SHP77 treated with DMSO at 0.1 percent for 48 hours (cell line): Measurements from ENCODE around the gene DPM3.
"Not testable (repeated sequence)": the region's sequence is repeated elsewhere in the genome, so short reads cannot be mapped to it uniquely, and the experiment has no call there.

ENCODE experiments used
- DNase-seq: peaks from one replicate; lab custom pipeline; 2025; lab: John Stamatoyannopoulos, UW

The DPM3 gene

DNA sequence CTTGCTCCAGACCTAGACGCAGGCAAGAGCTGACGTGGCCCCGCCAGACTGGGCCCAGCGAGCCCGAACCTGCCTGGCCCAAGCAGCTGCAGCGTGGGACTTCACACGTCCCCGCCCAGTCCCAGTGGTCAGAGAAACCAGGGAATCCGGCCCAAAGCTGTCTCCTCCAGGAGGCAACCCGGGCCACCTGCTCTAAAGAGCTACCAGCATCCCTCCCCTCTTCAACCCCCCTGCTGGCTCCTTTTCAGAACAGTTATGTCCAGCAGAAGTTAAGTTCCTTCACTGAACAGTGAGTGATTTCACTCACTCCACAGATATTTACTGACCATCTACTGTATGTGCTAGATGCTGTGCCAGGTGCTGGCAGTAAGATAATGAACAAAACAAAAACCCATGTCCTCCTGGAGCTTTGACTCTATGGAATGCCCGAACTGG is 14.8 kb downstream of the DPM3 start:
- peak; percentile 61 for DNase-seq

DNA sequence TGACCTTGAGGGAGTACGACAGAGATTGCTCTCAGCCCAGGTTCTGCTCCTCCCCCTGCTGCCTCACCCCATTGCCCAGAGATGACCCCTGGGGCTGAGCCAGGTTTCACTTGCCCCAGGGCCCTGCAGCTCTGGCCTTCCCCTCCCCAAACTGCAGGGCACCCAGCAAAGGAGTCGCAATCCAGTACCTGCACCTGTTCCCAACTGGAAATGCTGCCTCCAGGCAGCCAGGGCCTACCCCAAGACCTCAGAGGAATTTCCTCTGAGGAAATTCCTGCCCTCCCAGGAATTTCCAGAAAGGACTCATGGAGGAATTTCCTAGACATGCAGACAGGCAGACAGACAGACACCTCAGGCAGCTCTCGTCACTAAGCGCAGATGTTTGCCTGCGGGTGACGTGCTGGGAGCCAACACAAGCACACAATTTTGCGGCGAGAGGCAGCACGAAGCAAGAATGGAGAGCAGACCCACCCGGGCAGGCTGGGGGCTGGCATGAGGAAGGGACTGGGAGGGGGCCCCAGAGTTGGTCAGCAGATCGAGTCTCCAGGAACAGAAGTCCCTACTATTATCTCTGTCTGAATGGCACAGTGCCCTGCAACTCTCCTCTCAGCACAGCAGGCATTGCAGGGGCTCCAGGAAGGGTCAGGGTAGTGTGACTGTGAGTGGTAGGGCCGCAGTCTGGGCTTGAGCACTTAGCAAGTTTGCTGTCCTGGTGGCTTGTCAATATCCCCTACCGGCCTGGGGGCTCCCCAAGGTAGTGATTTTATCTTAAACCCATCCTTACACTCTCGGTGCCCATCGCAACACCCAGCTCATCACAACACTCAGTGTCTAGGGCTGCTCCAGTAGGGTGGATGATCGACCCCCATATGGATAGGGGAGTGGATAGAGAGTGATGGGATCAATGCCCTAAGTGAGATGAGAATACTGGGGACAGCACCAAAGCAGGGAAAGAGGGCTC is 15.5 kb downstream of the DPM3 start:
- DNase-seq = peak; percentile 63

DNA sequence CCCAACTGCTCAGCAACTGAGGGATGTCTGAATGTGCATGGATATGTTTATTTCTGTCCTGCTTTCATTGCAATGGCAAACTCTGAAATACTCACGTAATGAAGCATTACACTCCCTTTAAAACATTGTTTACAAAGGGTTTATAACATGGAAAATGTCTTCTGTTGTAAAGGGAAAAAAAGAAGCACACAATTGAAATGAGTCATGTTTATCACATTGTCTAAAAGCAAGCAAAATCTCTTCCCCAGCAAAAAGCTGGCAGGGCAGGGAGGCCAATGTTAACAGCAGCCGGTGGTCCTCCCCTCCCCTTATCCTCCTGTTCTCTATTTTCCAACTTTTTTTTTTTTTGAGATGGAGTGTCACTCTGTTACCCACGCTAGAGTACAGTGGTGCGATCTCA is 16.5 kb downstream of the DPM3 start:
- DNase-seq = no peak

DNA sequence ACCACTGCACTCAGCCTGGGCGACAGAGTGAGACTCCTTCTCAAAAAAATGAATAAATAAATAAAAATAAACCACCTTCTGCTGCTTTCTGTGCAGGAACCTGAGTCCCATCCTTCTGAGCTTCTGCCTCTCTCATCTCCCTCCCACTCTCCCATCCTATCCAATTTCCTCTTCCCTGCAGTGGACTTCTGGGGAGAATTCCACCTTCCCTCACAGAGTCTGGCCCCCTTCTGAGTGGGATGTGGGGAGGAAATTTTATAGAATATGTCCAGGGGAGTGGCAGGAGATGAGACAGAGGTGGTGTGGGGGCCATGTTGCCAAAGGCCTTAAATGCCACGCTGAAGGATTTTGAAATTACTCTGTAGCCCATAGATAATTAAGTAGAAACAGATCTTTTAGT is 18.0 kb downstream of the DPM3 start:
- DNase-seq = no peak

DNA sequence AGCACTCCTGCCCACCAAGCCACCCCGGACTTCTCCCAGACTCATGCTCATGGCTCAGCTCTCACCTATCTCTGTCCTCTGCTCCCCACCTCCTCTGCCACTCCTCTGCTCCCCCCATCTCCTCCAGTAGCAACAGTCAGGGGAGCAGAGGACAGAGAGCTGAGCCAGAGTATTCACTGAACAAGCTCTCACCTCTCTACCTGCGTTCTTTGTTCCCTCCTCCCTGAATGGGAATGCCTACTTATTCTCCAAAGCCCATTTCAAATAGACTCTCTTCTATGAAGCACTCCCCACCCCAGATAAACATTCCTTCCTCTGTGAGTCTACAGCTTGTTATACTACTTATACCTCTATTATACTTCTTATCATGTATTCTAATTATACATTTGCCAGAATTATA is 19.1 kb downstream of the DPM3 start:
- no peak for DNase-seq

DNA sequence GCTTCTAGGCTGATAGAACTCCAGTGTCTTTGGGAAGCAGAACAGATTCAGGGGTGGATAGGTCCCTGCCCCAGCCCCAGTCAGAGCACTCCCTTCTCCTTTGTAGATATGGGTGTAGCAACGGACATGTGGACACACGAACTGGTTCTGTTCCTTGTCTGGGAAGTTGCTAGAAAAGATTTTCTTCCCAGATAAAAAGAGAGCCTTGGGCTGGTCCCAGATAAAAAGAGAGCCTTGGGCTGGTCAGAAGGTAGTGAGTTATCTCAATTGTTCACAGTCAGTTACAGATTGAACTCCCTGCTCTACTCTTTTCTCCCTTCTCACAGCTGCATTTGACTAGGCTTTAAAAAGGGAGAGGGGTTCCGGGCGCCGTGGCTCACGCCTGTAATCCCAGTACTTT is 20.1 kb downstream of the DPM3 start:
- no peak for DNase-seq

DNA sequence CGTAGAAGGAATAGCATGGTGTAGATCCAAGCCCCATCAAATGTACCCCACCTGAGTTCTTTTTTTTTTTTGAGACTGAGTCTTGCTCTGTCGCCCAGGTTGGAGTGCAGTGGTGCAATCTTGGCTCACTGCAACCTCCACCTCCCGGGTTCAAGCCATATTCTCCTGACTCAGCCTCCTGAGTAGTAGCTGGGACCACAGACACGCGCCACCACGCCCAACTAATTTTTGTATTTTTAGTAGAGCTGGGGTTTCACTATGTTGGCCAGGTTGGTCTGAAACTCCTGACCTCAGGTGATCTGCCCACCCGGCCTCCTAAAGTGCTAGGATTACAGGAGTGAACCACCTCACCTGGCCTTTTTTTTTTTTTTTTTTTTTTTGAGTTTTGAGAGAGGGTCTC is 22.2 kb downstream of the DPM3 start:
- DNase-seq = not testable (repeated sequence)

DNA sequence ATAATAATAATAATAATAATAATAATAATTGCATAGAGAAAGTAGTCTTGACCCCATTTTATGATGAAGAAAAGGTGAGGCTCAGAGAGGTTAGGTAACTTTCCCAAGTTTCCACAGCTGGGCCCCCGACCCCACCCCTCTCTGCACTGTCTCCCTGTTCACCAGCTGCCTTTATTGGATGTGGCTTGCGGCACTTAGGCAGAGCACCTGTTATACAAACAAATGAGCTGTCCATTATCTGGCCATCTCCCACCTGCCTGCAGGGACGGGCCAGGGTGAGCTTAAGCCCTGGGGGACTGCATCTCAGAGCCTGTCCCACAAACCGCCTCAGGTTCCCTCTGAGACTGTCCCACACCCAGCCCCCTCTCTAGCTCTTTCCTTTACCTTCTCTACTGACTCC is 22.7 kb downstream of the DPM3 start:
- DNase-seq = peak; percentile 57

DNA sequence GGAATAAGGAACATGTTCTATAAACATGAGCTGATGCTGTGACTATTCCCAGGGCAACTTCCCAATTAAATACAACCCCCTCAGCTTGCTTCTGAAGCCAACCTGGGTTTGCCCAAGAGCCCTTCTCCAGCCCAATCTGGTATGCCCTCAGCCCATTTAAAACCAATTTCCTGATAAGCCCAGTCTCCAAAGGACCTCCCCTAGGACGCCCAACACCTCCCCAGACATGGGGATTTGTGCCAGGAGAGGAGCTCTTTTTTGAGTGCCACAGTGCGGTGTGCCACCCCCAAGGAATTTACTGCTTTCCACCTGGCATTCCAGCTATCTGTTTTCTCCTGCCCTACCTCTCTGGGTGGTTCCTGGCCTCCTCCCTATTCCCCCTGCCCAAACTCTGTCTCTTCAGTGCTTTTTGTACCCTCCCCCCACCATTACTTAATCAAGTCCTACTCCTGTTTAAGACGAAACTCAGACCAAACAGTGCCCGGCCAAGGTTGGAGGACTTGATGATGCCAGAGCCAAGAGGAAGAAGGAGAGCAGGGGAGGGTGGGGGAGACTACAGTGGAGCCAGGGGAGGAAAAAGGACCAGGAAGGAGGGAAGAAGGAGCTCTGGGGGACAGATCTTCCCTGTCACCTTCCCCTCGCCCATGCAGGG is 24.1 kb downstream of the DPM3 start:
- DNase-seq = no peak

DNA sequence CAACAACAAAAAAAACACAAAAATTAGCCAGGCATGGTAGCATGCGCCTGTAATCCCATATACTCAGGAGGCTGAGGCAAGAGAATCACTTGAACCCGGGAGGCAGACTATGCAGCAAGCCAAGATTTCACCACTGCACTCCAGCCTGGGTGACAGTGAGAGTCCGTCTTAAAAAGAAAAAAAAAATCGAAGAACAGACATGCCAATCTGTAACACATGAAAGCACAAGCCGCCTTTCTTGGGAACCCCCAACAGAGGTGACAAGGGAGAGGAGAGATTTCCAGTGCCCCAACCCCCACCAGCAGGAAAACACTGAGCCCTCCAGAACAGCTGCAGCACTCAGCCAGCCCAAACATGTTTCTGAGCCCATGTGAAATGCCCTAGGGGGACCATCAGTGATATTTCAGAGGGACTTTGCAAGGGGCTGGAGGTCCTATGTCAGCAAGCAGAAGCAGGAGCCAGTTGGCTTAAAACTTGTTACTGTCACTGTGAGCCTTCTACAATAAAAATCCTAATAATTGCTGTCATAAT is 26.8 kb downstream of the DPM3 start:
- DNase-seq = no peak

DNA sequence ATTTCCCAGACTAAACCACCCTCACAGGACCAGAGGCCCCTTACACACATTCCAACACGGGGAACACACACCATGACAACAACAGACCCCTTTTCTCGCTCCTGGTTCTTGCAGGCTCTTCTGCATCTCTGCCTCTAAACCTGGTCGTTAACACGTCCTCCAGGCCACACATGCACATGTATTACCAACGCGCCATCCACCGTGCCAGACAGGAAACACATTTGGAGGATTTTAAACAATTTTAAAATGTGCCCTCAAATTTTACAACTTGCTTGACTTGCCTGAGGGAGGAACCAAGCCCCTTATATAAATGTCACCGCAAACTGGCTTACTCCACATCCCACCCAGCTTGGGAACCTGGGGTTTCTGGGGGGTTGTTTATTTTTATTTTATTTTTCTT is 29.5 kb downstream of the DPM3 start:
- no peak for DNase-seq

DNA sequence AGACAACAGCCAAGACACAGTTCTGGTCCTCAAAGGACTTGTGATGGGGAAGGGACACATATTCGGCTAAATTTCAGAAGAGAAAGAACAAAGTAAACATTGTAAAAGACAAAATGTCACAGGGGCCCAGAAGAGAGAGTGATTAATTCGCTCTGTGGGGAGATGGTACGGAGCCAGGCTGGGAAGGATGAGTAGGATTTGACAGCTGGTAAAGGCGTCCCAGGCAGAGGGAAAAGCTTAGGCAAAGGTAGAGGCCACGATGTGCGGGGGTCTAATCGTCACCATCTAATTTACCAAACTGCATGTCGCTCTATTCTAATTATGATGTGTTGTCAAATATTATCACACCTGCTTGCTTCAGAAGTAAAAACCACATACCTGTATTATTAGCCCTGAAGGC is 29.9 kb downstream of the DPM3 start:
- no peak for DNase-seq

DNA sequence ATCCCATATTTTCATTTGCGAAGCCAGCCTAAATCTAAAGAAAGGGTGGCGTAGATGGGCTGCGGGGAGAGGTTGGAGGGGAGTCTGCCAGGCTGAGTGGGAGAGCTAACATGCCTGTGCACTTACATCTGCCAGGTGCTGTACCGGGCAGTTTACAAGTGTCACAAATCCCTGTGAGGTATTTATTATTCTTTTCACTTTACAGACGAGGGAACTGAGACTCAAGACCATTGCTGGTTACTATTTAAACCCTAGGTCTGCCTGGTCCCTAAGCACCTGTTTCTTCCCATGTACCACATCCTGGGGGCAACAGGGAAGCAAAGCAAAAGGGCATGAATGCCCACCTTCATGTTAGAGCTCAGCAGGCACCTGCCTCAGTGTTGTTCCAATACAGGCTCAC is 32.0 kb downstream of the DPM3 start:
- DNase-seq = no peak

DNA sequence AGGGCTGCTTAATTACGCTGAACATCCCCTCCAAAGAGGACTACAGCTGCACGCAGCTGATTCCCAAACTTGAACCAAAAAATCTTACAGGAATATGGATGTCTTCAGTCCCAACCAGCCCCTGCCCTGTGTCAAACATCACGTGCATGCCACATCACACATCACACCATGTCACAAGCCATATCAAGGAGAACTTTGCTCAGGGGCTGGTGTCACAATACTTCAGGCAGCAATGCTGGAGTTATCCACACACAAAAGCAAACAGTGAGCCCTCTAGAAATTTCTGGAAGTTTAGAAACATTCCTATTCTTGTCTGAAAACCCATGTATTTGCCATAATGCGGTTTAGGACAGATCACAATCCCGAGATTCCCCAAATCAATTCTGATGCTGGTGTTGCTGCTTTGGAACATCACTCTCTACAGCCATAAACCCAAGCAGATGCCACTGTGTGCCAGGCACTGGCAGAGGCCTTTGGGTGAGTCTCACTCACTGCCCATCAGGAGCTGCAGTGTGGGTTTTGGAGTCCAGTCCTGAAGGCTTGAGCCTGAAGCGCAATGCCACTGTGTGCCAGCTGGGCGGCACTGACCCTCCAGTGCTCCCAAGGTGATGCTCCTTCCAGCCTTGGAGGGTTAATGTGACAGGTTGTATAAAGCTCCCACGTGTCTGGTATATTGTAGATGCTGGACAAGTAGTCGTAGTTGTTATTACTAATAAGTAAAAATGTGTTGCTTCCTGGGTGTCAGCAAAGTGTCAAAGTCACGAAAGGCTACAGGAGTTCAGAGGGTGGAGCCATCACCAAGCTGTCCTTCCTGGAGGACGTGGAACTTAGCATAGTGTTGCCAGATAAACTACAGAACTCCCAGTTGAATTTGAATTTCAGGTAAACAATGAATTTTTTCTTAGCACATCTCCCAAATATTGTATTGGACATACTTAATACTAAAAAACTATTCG is 32.7 kb downstream of the DPM3 start:
- DNase-seq = no peak

DNA sequence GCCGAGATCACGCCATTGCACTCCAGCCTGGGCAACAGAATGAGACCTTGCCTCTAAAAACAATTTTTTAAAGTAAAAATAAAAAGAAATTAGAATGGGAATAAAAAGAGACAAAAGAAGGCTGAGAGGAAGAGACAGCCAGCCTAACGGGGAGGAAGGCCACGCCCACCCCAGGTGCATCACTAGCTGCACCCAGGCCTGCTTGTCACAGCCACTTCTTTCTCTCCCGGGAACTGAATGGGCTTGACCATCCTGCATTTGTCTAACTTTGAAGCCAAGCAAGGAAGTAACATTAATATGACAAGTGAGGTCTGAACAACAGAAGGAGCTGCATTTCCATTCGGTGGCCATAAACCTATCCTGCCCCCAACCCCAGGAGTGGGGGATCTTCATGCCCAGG is 33.5 kb downstream of the DPM3 start:
- peak; percentile 14 for DNase-seq

DNA sequence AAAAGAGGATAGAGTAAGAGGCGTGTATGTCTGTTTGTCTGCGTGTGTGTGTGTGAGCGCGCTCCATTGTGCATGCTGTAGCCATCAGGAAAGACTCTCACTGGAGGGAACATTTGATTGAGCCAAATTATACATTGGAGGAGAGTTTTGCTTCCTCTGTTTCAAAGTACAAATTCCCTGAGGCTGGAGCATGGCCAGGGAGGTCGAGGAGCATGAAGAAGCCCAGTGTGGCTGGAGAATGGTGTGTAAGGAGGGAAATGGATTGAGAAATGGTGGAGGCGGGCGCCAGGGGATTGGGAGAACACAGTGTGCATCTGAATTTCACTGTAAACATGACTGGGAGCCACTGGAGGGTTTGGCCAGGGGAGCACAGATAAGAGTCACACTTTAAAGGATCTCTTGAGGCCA is 34.7 kb downstream of the DPM3 start:
- no peak for DNase-seq

DNA sequence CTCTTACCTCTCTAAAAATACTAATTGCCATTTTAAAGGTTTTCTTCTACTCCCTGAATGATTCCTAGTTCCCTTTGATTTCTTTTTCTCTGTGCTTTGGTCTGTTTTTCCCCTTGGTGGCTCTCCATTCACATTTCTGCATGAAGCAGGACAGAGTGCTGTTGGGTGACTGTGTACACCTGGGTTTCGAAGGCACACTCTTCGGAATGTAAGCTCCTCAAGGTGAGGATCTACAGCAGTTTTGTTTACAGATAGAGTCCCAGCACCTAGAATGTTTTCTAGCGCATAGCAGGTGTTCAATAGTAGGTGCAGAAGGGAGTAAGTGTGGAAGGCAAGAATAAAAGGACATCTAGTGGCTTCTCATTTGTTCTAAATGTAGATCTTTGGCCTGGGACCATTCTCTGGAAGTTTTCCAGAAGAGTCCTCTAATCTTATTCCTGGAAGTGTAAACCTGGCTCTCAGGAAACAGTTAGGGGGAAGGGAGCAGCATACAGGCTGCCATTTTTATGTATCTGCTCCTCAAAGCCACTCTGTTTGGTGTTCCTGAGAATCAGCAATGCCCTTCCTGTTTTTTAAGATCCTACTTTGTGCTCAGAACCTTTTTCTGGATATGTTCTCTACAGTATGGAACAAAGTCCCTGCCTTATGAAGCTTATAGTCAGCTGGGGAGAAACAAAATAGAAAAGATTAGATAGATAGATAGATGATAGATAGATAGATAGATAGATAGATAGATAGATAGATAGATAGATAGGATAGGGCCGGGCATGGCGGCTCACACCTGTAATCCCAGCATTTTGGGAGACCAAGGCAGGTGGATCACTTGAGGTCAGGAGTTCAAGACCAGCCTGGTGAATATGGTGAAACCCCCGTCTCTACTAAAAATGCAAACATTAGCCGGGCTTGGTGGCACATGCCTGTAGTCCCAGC is 35.5 kb downstream of the DPM3 start:
- DNase-seq = no peak

DNA sequence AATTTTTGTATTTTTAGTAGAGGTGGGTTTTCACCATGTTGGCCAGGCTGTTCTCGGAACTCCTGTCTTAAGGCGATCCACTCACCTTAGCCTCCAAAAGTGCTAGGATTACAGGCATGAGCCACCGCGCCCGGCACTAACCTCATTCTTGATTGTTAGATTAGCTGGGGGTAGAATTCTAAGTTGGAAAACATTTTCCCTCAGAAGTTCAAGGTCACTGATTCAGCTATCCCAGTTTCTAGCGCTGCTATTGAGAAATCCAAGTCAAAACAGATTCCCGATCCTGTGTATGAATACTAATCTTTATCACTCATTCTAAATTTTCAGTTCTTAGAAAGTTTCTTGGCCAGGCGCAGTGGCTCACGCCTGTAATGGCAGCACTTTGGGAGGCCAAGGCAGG is 37.0 kb downstream of the DPM3 start:
- DNase-seq = no peak

DNA sequence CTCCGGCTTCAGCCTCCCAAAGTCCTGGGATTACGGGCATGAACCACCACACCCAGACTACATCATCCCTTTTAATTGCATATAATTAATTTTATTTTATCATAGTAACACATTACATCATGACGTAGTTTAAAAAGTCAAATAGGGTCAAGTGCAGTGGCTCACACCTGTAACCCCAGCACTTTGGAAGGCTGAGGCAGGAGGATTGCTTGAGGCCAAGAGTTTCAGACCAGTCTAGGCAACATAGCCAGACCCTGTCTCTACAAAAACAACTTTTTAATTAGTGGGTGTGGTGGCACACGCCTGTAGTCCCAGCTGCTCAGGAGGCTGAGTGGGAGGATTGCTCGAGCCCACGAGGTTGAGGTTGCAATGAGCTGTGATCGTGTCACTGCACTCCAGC is 41.0 kb downstream of the DPM3 start:
- no peak for DNase-seq

DNA sequence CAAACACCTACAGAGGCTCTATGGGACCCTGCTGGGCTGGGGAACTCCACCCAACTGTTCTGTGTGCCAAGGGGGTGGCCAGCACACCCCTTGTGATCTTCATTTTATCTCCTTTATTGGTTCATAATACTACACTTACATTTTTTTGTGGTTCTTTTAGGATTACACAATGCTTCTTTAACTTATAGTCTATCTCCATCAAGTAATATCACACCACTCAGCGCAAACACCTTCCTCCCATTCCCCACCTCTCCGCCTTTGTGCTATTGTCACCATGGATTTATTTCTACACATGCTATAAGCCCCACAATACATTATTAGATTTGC is 45.7 kb downstream of the DPM3 start:
- DNase-seq = no peak
